Measurements from ENCODE around the gene PELO. TPM values are rescaled to one million over a fixed set of nuclear protein-coding genes. Genes with fewer than 3 reads are reported as not detected.

PELO gene
- total RNA-seq, 2 experiments from 2014 or later, result 11.4 to 12.8 TPM

Other genes starting within 250 kb of the PELO start
- 1 to 10 TPM in 1 of 2 experiments, under 1 TPM in 1; 0.69 to 1.2 TPM for gene ITGA1, start within 50 bp of the PELO start, total RNA-seq
- 1 to 10 TPM; 2.0 to 2.1 TPM for gene ITGA2, start 201.4 kb downstream of the PELO start, total RNA-seq

Data from activated naive CD4-positive, alpha-beta T cell treated with anti-CD3 and anti-CD28 coated beads for 36 hours (primary cell).